Activated CD4-positive, alpha-beta T cell treated with anti-CD3 and anti-CD28 coated beads, Interleukin-2, amount 10 ng/mL, durations not matched to agents 24 days and 14 days (primary cell): ENCODE results near the gene LRRC52. TPM values are rescaled to one million over a fixed set of nuclear protein-coding genes. Genes with fewer than 3 reads are reported as not detected.

Experiments used
- DNase-seq: peaks from one replicate; pipeline ENCODE4 v3.0.0; 2022
- H3K27ac Mint-ChIP-seq: one replicate; pipeline ENCODE4 v1.8.0; 2022; ENCODE audit warnings: mild to moderate bottlenecking, mixed read lengths
- H3K27me3 Mint-ChIP-seq: one replicate; pipeline ENCODE4 v1.8.0; 2022; ENCODE audit warnings: mixed read lengths
- H3K36me3 Mint-ChIP-seq: one replicate; pipeline ENCODE4 v1.8.0; 2022; ENCODE audit warnings: low read depth, mild to moderate bottlenecking, mixed read lengths
- H3K4me1 Mint-ChIP-seq: one replicate; pipeline ENCODE4 v1.8.0; 2021; ENCODE audit warnings: mixed read lengths
- H3K4me3 Mint-ChIP-seq: one replicate; pipeline ENCODE4 v1.8.0; 2022; ENCODE audit warnings: mild to moderate bottlenecking, moderate library complexity, mixed read lengths
- H3K9me3 Mint-ChIP-seq: one replicate; pipeline ENCODE4 v1.8.0; 2021; ENCODE audit warnings: mixed read lengths
- intact Hi-C: fragments of 100-400 bp; cut with micrococcal nuclease; formaldehyde crosslinking; loops from one replicate; pipeline ENCODE4 v1.15.1; 2023
- total RNA-seq: library from RNA; stranded (reverse); gene quantifications from 2 replicates; pipeline ENCODE4 v1.2.3, GENCODE V29; 2022

Gene LRRC52
- total RNA-seq, 1 donor from 2014 or later: not detected

DNA sequence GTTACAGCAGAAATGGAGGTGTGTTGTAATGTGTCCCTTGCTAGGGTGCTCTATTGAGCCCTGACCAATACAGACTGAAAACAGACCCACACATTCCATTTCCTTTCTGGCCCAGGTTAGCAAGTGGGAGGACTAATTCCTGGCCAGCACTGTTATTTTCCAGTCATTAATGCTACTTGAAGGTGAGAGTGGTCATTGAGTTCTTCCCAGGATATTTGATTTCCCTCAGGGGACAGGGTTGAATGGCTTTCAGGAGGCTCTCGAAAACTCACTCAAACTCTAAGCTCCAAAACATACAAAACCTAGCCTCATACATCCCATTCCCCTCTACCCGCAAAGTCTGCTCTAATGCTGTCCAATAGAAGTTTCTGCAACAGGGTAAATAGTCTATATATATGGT lies 6.2 kb downstream of the LRRC52 start:
- no peak overlapping the region for H3K27ac Mint-ChIP-seq
- H3K9me3 Mint-ChIP-seq: no peaks in the 10 kb centered on the region
- H3K4me1 Mint-ChIP-seq: no peaks in the 10 kb centered on the region
- no peak for DNase-seq
- H3K4me3 Mint-ChIP-seq: no peak overlapping the region
- H3K36me3 Mint-ChIP-seq: no peaks in the 10 kb centered on the region
- intact Hi-C loops: no loop called here
- H3K27me3 Mint-ChIP-seq: peaks cover 34% of the 10 kb centered on the region

DNA sequence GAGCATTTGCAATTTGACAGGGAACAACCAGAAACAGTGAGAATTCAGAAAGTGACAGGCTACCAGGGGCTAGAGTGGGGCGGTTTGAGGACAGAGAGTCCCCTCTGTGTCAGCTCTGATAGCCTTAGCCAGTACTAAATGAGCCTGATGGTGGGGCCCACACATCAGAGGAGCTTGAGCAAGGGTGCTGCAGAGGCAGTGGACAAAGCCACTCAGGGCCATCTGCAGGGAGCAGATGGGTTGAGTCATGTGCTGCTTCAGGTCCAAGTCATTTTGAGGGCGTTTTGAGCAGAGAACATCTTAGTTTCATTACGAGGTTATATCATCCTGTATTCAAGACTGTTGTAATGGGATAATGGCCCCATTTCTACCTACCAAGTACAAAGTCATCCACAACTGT lies 7.7 kb downstream of the LRRC52 start:
- no peak overlapping the region for H3K4me3 Mint-ChIP-seq
- H3K27me3 Mint-ChIP-seq: peaks cover 33% of the 10 kb centered on the region
- H3K4me1 Mint-ChIP-seq: no peaks in the 10 kb centered on the region
- no peak overlapping the region for H3K27ac Mint-ChIP-seq
- no peak for DNase-seq
- intact Hi-C loops: no loop called here
- no peaks in the 10 kb centered on the region for H3K36me3 Mint-ChIP-seq
- no peaks in the 10 kb centered on the region for H3K9me3 Mint-ChIP-seq

DNA sequence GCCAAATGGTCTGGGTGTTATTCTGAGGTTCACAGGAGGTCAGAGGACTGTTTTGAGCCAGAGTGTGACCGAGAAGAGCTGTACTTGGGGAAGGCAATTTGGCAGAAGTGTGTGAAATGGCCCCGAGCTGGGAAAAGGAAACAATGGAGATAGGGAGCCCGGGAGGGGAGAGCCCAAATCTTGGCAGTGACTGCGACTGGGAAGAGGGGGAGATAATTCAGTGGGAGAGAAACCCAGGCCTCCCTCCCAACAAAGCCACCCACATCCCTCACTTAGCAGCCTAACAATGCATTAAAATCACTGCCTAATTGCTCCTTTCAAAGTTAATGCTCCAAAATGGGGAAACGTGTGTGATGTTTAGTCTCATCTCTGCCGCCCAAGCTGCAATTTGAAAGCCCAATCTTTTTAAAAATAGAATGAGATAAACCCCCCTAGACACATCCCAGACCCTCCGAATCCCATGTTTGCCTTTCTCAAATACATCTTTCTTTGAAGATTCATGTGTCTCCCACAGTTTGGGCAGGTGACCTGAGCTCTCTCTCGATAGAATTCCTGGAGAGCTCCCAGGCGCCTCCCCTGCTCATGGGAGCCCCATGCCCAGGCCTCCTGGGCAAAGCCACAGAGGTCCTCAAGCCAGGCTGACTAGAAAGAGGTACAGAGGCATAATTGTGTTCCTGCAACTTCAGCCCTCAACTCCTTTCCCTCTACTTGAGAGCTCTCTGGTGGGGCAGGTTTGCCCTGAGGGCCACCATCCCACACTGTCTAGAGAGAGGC lies 17.3 kb downstream of the LRRC52 start:
- H3K4me3 Mint-ChIP-seq: no peak overlapping the region
- no peak for DNase-seq
- H3K9me3 Mint-ChIP-seq: no peaks in the 10 kb centered on the region
- peaks cover 27% of the 10 kb centered on the region for H3K27me3 Mint-ChIP-seq
- intact Hi-C loops: no loop called here
- no peak overlapping the region for H3K27ac Mint-ChIP-seq
- no peaks in the 10 kb centered on the region for H3K36me3 Mint-ChIP-seq
- H3K4me1 Mint-ChIP-seq: no peaks in the 10 kb centered on the region

DNA sequence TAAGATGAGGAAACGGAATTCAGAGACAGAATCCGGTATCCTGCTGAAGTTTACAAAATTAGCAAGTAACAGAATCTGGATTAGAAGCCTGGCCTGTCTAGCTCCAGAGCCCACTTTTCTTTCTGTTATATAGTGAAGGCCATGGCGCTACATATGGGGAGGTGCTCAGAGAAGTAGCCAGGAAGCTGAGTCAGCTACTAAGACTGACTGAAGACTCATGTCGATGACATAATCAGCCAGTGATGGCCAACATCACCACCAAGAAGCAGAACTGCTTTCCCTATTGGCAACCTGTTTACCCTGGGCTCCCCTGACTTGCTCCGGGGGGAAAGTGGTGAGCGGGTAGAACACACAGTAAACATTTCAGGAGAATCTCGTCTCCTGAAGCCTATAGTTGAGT lies 18.8 kb downstream of the LRRC52 start:
- Mint-ChIP-seq H3K27me3 (peaks cover 33% of the 10 kb centered on the region), H3K36me3 (no peaks in the 10 kb centered on the region), H3K4me3 (no peak overlapping the region), H3K27ac (no peak overlapping the region), H3K9me3 (no peaks in the 10 kb centered on the region), H3K4me1 (no peaks in the 10 kb centered on the region)
- intact Hi-C loops: no loop called here
- no peak for DNase-seq

GRCh38 chr1:165563551-165563950 lies 19.8 kb downstream of the LRRC52 start:
- H3K27me3 Mint-ChIP-seq: peaks cover 36% of the 10 kb centered on the region
- no peak overlapping the region for H3K4me3 Mint-ChIP-seq
- no peak overlapping the region for H3K27ac Mint-ChIP-seq
- H3K9me3 Mint-ChIP-seq: no peaks in the 10 kb centered on the region
- intact Hi-C loops: no loop called here
- H3K36me3 Mint-ChIP-seq: no peaks in the 10 kb centered on the region
- H3K4me1 Mint-ChIP-seq: no peaks in the 10 kb centered on the region
- no peak for DNase-seq

- Mint-ChIP-seq H3K4me3 (no peak overlapping the region), H3K36me3 (no peaks in the 10 kb centered on the region), H3K4me1 (no peaks in the 10 kb centered on the region), H3K9me3 (no peaks in the 10 kb centered on the region), H3K27ac (no peak overlapping the region), H3K27me3 (peaks cover 38% of the 10 kb centered on the region)
- no peak for DNase-seq
- intact Hi-C loops: no loop called here
Measured at GRCh38 chr1:165564561-165564960, 20.8 kb downstream of the LRRC52 start.

GRCh38 chr1:165565751-165566490 lies 22.1 kb downstream of the LRRC52 start:
- Mint-ChIP-seq H3K27me3 (peaks cover 41% of the 10 kb centered on the region), H3K36me3 (no peaks in the 10 kb centered on the region), H3K4me1 (no peaks in the 10 kb centered on the region), H3K27ac (no peak overlapping the region), H3K4me3 (no peak overlapping the region), H3K9me3 (no peaks in the 10 kb centered on the region)
- intact Hi-C loops: no loop called here
- DNase-seq: no peak

- DNase-seq: no peak
- H3K9me3 Mint-ChIP-seq: no peaks in the 10 kb centered on the region
- intact Hi-C loops: no loop called here
- no peak overlapping the region for H3K27ac Mint-ChIP-seq
- H3K36me3 Mint-ChIP-seq: no peaks in the 10 kb centered on the region
- peaks cover 48% of the 10 kb centered on the region for H3K27me3 Mint-ChIP-seq
- no peaks in the 10 kb centered on the region for H3K4me1 Mint-ChIP-seq
- H3K4me3 Mint-ChIP-seq: no peak overlapping the region
Measured at GRCh38 chr1:165570078-165570477, 26.3 kb downstream of the LRRC52 start.

DNA sequence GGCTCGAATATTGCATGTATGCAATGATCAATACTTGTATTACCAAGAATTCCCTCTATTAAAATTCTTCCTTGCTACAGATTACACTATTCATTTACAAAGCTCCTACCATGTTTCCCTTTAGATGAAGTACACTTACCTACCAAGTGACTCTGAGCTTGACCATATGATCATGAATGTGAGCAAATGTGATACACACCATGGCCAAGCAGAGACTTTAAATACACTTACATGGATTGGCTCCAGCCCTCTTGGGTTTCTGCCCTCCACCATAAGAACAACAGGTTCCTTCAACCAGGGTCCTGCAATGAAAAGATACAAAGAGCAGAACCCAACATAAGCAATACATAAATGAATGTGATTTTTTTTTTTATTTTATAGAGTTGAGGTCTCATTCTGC lies 30.0 kb downstream of the LRRC52 start:
- H3K4me3 Mint-ChIP-seq: no peak overlapping the region
- intact Hi-C loops: no loop called here
- no peaks in the 10 kb centered on the region for H3K4me1 Mint-ChIP-seq
- H3K9me3 Mint-ChIP-seq: no peaks in the 10 kb centered on the region
- no peaks in the 10 kb centered on the region for H3K36me3 Mint-ChIP-seq
- H3K27me3 Mint-ChIP-seq: peaks cover 57% of the 10 kb centered on the region
- no peak for DNase-seq
- H3K27ac Mint-ChIP-seq: no peak overlapping the region

- no peak overlapping the region for H3K27ac Mint-ChIP-seq
- intact Hi-C loops: no loop called here
- H3K4me3 Mint-ChIP-seq: no peak overlapping the region
- DNase-seq: no peak
- H3K27me3 Mint-ChIP-seq: peaks cover 59% of the 10 kb centered on the region
- no peaks in the 10 kb centered on the region for H3K36me3 Mint-ChIP-seq
- H3K9me3 Mint-ChIP-seq: no peaks in the 10 kb centered on the region
- no peaks in the 10 kb centered on the region for H3K4me1 Mint-ChIP-seq
Measured at GRCh38 chr1:165574295-165574694, 30.5 kb downstream of the LRRC52 start.

DNA sequence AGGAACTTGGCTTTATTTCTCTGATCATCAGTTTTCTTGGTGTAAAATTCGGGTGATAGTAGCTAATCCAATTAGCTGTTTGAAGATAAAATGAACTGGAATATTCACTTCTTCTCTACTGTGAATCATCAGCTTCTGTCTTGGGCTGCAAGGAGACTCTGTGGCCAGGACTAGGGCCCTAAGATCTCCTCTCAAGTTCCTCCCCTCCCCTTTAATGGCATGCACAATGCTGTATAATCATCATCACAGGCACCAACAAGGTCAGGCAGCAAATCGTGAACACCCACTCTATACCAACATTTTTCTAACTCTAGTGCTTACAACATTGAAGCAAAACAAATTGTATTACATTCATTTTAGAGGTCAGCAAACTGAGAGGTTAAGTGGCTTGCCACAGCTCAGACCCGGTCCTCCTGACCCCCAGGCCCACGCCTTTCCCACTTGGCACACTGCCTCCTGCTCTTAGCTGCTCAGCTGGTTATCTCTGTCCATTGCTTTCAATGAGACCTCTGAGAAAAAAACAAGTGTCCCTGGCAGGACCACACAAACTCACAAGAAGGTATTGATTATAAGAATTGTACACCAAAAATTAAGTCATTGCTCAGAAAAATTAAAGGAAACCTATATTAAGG lies 31.8 kb downstream of the LRRC52 start:
- H3K27me3 Mint-ChIP-seq: peaks cover 57% of the 10 kb centered on the region
- intact Hi-C loops: no loop called here
- DNase-seq: no peak
- H3K4me1 Mint-ChIP-seq: no peaks in the 10 kb centered on the region
- H3K4me3 Mint-ChIP-seq: no peak overlapping the region
- no peak overlapping the region for H3K27ac Mint-ChIP-seq
- no peaks in the 10 kb centered on the region for H3K36me3 Mint-ChIP-seq
- H3K9me3 Mint-ChIP-seq: no peaks in the 10 kb centered on the region

- H3K4me3 Mint-ChIP-seq: no peak overlapping the region
Measured at GRCh38 chr1:165576536-165576935, 32.7 kb downstream of the LRRC52 start.

DNA sequence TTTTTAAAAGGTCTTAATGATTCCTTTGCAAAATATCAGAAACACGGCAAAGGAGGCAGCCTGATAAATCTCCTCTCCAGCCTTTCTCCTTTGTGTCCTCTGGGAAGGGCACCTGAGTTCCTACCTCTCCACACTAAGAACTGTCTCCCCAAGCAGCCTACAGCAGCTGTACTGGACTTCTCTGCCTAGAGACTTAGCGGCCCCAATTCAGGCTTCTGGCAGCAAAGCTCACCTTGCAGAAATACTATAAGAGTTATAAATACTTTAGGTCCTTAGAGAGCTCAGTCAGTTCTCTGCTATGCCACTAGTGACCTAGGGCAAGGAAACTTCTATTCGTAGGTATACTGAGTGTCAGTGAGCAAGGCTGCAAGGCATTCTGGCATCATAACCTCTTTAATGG lies 33.9 kb downstream of the LRRC52 start:
- Mint-ChIP-seq H3K36me3 (no peaks in the 10 kb centered on the region), H3K4me1 (no peaks in the 10 kb centered on the region), H3K27ac (no peak overlapping the region), H3K27me3 (peaks cover 49% of the 10 kb centered on the region), H3K4me3 (no peak overlapping the region), H3K9me3 (no peaks in the 10 kb centered on the region)
- no peak for DNase-seq
- intact Hi-C loops: no loop called here

More at GRCh38 chr1:165576536-165576935, 32.7 kb downstream of the LRRC52 start:
- Mint-ChIP-seq H3K27ac (no peak overlapping the region), H3K27me3 (peaks cover 52% of the 10 kb centered on the region), H3K36me3 (no peaks in the 10 kb centered on the region), H3K4me1 (no peaks in the 10 kb centered on the region), H3K9me3 (no peaks in the 10 kb centered on the region)
- intact Hi-C loops: no loop called here
- DNase-seq: no peak
